H9 (cell line): ENCODE measurements around the gene CACNB2. TPM values are rescaled to one million over a fixed set of nuclear protein-coding genes. Genes with fewer than 3 reads are reported as not detected.
A peak's percentile ranks its signal among the peaks of the same experiment; 100 is the strongest.

Experiments used
- DNase-seq: peaks from one replicate; pipeline ENCODE4 v3.0.0-alpha.2; 2017
- H2AFZ ChIP-seq: one replicate; pipeline ENCODE4 v1.6.1; 2013; ENCODE audit warnings: mild to moderate bottlenecking, low read length, control low read depth, moderate library complexity
- H2AK5ac ChIP-seq: 2 replicates; pipeline ENCODE4 v1.6.1; 2013; ENCODE audit warnings: low read length, control low read depth, mixed read lengths; ENCODE audit not compliant: insufficient read length
- H2BK120ac ChIP-seq: one replicate; pipeline ENCODE4 v1.6.1; 2013; ENCODE audit warnings: low read depth, mild to moderate bottlenecking, low read length, control low read depth, inconsistent platforms; ENCODE audit not compliant: poor library complexity, severe bottlenecking
- H2BK12ac ChIP-seq: 2 replicates; pipeline ENCODE4 v1.6.1; 2013; ENCODE audit warnings: low read length, control low read depth, mixed read lengths, low read depth; ENCODE audit not compliant: insufficient read length
- H2BK15ac ChIP-seq: 2 replicates; pipeline ENCODE4 v1.6.1; 2013; ENCODE audit warnings: low read depth, low read length, control low read depth
- H2BK20ac ChIP-seq: one replicate; pipeline ENCODE4 v1.6.1; 2013; ENCODE audit warnings: low read depth, mild to moderate bottlenecking, low read length, control low read depth, inconsistent platforms; ENCODE audit not compliant: poor library complexity, severe bottlenecking
- H2BK5ac ChIP-seq: 2 replicates; pipeline ENCODE4 v1.6.1; 2013; ENCODE audit warnings: low read length, control low read depth, mixed read lengths; ENCODE audit not compliant: insufficient read length
- H3K14ac ChIP-seq: 2 replicates; pipeline ENCODE4 v1.6.1; 2013; ENCODE audit warnings: low read length, control low read depth; ENCODE audit not compliant: insufficient read depth
- H3K18ac ChIP-seq: 2 replicates; pipeline ENCODE4 v1.6.1; 2013; ENCODE audit warnings: low read depth, mild to moderate bottlenecking, mixed read lengths, low read length, control low read depth; ENCODE audit not compliant: insufficient read length
- H3K23ac ChIP-seq: 2 replicates; pipeline ENCODE4 v1.6.1; 2013; ENCODE audit warnings: low read length, control low read depth, mixed read lengths, low read depth; ENCODE audit not compliant: insufficient read length
- H3K23me2 ChIP-seq: 2 replicates; pipeline ENCODE4 v1.6.1; 2013; ENCODE audit warnings: low read depth, mild to moderate bottlenecking, mixed read lengths, low read length, control low read depth; ENCODE audit not compliant: insufficient read length, poor library complexity, severe bottlenecking
- H3K27ac ChIP-seq: 2 replicates; pipeline ENCODE4 v1.5.1; 2013; ENCODE audit warnings: low read length, control low read depth, mixed read lengths, low read depth; ENCODE audit not compliant: insufficient read length
- H3K27me3 ChIP-seq: 2 replicates; pipeline ENCODE4 v1.6.1; 2013; ENCODE audit warnings: low read length, control low read depth, inconsistent platforms; ENCODE audit not compliant: insufficient read depth
- H3K4ac ChIP-seq: 2 replicates; pipeline ENCODE4 v1.6.1; 2013; ENCODE audit warnings: low read depth, mild to moderate bottlenecking, control low read depth, inconsistent platforms, low read length, moderate library complexity
- H3K4me1 ChIP-seq: 2 replicates; pipeline ENCODE4 v1.6.1; 2013; ENCODE audit warnings: low read length, control low read depth, inconsistent platforms; ENCODE audit not compliant: insufficient read depth
- H3K4me2 ChIP-seq: 2 replicates; pipeline ENCODE4 v1.6.1; 2013; ENCODE audit warnings: low read length, control low read depth, mixed read lengths; ENCODE audit not compliant: insufficient read length, insufficient read depth
- H3K56ac ChIP-seq: 2 replicates; pipeline ENCODE4 v1.6.1; 2013; ENCODE audit warnings: low read depth, mild to moderate bottlenecking, mixed read lengths, low read length, control low read depth; ENCODE audit not compliant: insufficient read length
- H3K79me1 ChIP-seq: 2 replicates; pipeline ENCODE4 v1.6.1; 2013; ENCODE audit warnings: low read depth, mild to moderate bottlenecking, moderate library complexity, low read length, control low read depth, inconsistent platforms; ENCODE audit not compliant: insufficient read depth, poor library complexity, severe bottlenecking
- H3K79me2 ChIP-seq: 2 replicates; pipeline ENCODE4 v1.6.1; 2013; ENCODE audit warnings: low read length, control low read depth, inconsistent platforms; ENCODE audit not compliant: insufficient read depth
- H3K9ac ChIP-seq: 2 replicates; pipeline ENCODE4 v1.6.1; 2013; ENCODE audit warnings: low read length, control low read depth, mixed read lengths; ENCODE audit not compliant: insufficient read length; ENCODE audit errors: extremely low read depth
- H3K9me3 ChIP-seq: one replicate; pipeline ENCODE4 v1.6.1; 2013; ENCODE audit warnings: low read depth, low read length, inconsistent platforms; ENCODE audit not compliant: control insufficient read depth
- H3T11ph ChIP-seq: one replicate; pipeline ENCODE4 v1.6.1; 2013; ENCODE audit warnings: mild to moderate bottlenecking, low read length, control low read depth, inconsistent platforms
- H4K20me1 ChIP-seq: one replicate; pipeline ENCODE4 v1.6.1; 2013; ENCODE audit not compliant: control insufficient read depth, insufficient read length, insufficient read depth
- H4K5ac ChIP-seq: 2 replicates; pipeline ENCODE4 v1.6.1; 2013; ENCODE audit warnings: low read depth, mild to moderate bottlenecking, mixed read lengths, low read length, control low read depth; ENCODE audit not compliant: insufficient read length
- H4K8ac ChIP-seq: replicated peaks from 2 replicates; pipeline ENCODE4 v1.6.1; 2013; ENCODE audit warnings: low read length, control low read depth, mixed read lengths, low read depth; ENCODE audit not compliant: insufficient read length
- H4K91ac ChIP-seq: 2 replicates; pipeline ENCODE4 v1.6.1; 2013; ENCODE audit warnings: low read depth, mild to moderate bottlenecking, moderate library complexity, mixed read lengths, low read length, control low read depth; ENCODE audit not compliant: insufficient read length
- H3K27ac Mint-ChIP-seq, 3 experiments: 2 replicates in 2 of 3; 3 replicates in 1 of 3; pipeline ENCODE4 v1.8.0; 2020 to 2021; ENCODE audit warnings: mixed read lengths in 3 of 3, mild to moderate bottlenecking in 1 of 3, moderate library complexity in 1 of 3
- H3K27me3 Mint-ChIP-seq: 2 replicates; pipeline ENCODE4 v1.8.0; 2021; ENCODE audit warnings: low read depth, mild to moderate bottlenecking, moderate library complexity, mixed read lengths
- H3K36me3 Mint-ChIP-seq, 3 experiments: 2 replicates in 2 of 3; 3 replicates in 1 of 3; pipeline ENCODE4 v1.8.0; 2020 to 2021; ENCODE audit warnings: low read depth in 3 of 3, mixed read lengths in 3 of 3; ENCODE audit not compliant: insufficient read depth in 1 of 3
- H3K4me1 Mint-ChIP-seq, 2 experiments: 2 replicates each; pipeline ENCODE4 v1.8.0; 2020; ENCODE audit warnings: mixed read lengths in 2 of 2
- H3K4me3 Mint-ChIP-seq, 2 experiments: 2 replicates in 1 of 2; 3 replicates in 1 of 2; pipeline ENCODE4 v1.8.0; 2020 to 2021; ENCODE audit warnings: mild to moderate bottlenecking in 2 of 2, mixed read lengths in 2 of 2, moderate library complexity in 1 of 2
- H3K9me3 Mint-ChIP-seq, 2 experiments: 2 replicates in 1 of 2; 3 replicates in 1 of 2; pipeline ENCODE4 v1.8.0; 2020; ENCODE audit warnings: mild to moderate bottlenecking in 2 of 2, mixed read lengths in 2 of 2, moderate library complexity in 1 of 2
- WGBS: extraction: QIAGEN DNeasy Blood & Tissue Kit; methylation state at CpG from one replicate; pipeline ENCODE4 v1.1.7; 2013; ENCODE audit warnings: missing lambda C conversion rate, low lambda C conversion rate, mixed read lengths; ENCODE audit not compliant: insufficient read length; ENCODE audit errors: extremely low coverage; 5-methylcytosine and 5-hydroxymethylcytosine counted together
- total RNA-seq: library from RNA; stranded (reverse); gene quantifications from 2 replicates; pipeline ENCODE4 v1.2.1, GENCODE V29; 2021
- TF ChIP-seq, protein P1 (sequence below): fragments of 200-600 bp; sonication (generic); conservative IDR thresholded peaks from 3 replicates; pipeline ENCODE4 v1.8.0; 2021; ENCODE audit warnings: antibody characterized with exemption, mild to moderate bottlenecking

The CACNB2 gene
- total RNA-seq, 1 experiment from 2014 or later: 2.6 TPM

DNA sequence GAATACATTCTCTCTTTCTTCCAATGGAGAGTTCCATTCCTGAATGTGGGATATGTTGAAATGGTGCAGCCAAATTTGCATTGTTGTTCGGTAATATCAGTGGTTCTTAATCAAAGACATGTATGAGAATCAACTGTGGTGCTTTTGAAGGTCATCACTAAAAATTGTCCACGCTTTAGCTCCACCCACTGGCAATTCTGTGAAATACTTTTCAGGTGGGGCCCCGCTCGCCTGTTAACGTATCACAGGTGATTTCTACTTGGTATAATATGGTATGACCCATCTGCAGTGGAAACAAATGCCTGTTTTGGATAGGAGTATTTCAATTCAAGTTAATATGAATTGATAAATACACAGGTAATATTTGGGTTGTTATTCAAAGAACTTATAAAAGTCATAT is 332.8 kb downstream of the CACNB2 start:
- H3K27me3 Mint-ChIP-seq: no peaks in the 10 kb centered on the region
- Histone ChIP-seq H4K91ac (no peak overlapping the region), H3K9me3 (no peaks in the 10 kb centered on the region), H3K14ac (no peak overlapping the region), H2BK15ac (no peak overlapping the region), H4K8ac (no peak overlapping the region), H3K27me3 (no peaks in the 10 kb centered on the region), H3K4me2 (no peak overlapping the region), H3K23me2 (no peaks in the 10 kb centered on the region), H4K5ac (no peak overlapping the region), H3K79me1 (no peaks in the 10 kb centered on the region), H2BK12ac (no peak overlapping the region), H4K20me1 (no peaks in the 10 kb centered on the region), H2BK20ac (no peak overlapping the region), H2AK5ac (no peak overlapping the region), H3K4me1 (no peaks in the 10 kb centered on the region; the same call in 1 of the 2 replicates), H3K79me2 (no peaks in the 10 kb centered on the region), H2AFZ (no peak overlapping the region), H3K56ac (no peak overlapping the region), H3K27ac (no peak overlapping the region), H3K23ac (no peak overlapping the region), H3K4ac (no peak overlapping the region), H2BK120ac (no peak overlapping the region), H3K18ac (no peak overlapping the region), H2BK5ac (no peak overlapping the region), H3T11ph (no peak overlapping the region), H3K9ac (no peak overlapping the region)
- no peaks in the 10 kb centered on the region for H3K9me3 Mint-ChIP-seq
- TF ChIP-seq, protein P1, sequence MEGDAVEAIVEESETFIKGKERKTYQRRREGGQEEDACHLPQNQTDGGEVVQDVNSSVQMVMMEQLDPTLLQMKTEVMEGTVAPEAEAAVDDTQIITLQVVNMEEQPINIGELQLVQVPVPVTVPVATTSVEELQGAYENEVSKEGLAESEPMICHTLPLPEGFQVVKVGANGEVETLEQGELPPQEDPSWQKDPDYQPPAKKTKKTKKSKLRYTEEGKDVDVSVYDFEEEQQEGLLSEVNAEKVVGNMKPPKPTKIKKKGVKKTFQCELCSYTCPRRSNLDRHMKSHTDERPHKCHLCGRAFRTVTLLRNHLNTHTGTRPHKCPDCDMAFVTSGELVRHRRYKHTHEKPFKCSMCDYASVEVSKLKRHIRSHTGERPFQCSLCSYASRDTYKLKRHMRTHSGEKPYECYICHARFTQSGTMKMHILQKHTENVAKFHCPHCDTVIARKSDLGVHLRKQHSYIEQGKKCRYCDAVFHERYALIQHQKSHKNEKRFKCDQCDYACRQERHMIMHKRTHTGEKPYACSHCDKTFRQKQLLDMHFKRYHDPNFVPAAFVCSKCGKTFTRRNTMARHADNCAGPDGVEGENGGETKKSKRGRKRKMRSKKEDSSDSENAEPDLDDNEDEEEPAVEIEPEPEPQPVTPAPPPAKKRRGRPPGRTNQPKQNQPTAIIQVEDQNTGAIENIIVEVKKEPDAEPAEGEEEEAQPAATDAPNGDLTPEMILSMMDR: peak; percentile 44; the same call in 2 of the 3 replicates
- H3K4me3 Mint-ChIP-seq: no peak overlapping the region
- DNase-seq: no peak
- H3K36me3 Mint-ChIP-seq: no peaks in the 10 kb centered on the region; a peak in 2 of 7 replicates
- H3K4me1 Mint-ChIP-seq: peaks cover 33 to 34% of the 10 kb centered on the region in 2 experiments
- no peak overlapping the region for H3K27ac Mint-ChIP-seq
- no CpG with 5 or more reads among the region's 5 CpGs for WGBS
